OCI-LY1 (cell line): Measurements from ENCODE around the gene LRRC36.

Experiments used
- CTCF ChIP-seq: fragments of 200-600 bp; sonication (generic), shearing (Covaris generic); IDR thresholded peaks from 2 replicates; pipeline ENCODE4 v1.5.1; 2017; ENCODE audit warnings: mild to moderate bottlenecking, antibody characterized with exemption, low read length, moderate library complexity, mixed read lengths
- EZH2 ChIP-seq: fragments of 200-600 bp; sonication (generic), shearing (Covaris generic); IDR thresholded peaks from 2 replicates; pipeline ENCODE4 v1.8.0; 2017; ENCODE audit warnings: borderline replicate concordance, mixed run types, mild to moderate bottlenecking, antibody characterized with exemption, low read length, moderate library complexity, mixed read lengths

GRCh38 chr16:67405336-67405735, 78.7 kb downstream of the LRRC36 start:
- TF ChIP-seq CTCF, result no peak
- TF ChIP-seq EZH2, result no peak
